ENCODE measurements around the gene BCAS1. TPM values are rescaled to one million over a fixed set of nuclear protein-coding genes. Genes with fewer than 3 reads are reported as not detected.

Gene BCAS1
- total RNA-seq, 4 donors from 2014 or later = 0.97 to 9.3 (median 4.4) TPM

- Histone ChIP-seq H3K4me3 (no peak overlapping the region), H3K36me3 (no peaks in the 10 kb centered on the region), H3K27ac (peak overlapping the region in 2 of 4 donors; percentile 56 to 68), H3K9me3 (no peaks in the 10 kb centered on the region), H3K4me1 (peaks cover 0 to 41% (median 3%) of the 10 kb centered on the region in 3 donors), H3K27me3 (no peaks in the 10 kb centered on the region)
- 61 to 77% methylated on average over 12 to 15 of the region's 15 CpGs for WGBS, 2 donors
- no peak for TF ChIP-seq CTCF (IDR thresholded peaks at IDR 0.05)
- no peak for TF ChIP-seq POLR2A (IDR thresholded peaks at IDR 0.05)
- DNase-seq = no peak
- intact Hi-C loops (cut with DNase I) = no loop called here
Observed at GRCh38 chr20:54115172-54115854, 44.9 kb upstream of the BCAS1 start.

GRCh38 chr20:54114109-54114508 lies 43.7 kb upstream of the BCAS1 start:
- WGBS, 2 donors = 67 to 69% methylated on average over 2 of the region's 2 CpGs
- DNase-seq = no peak
- Histone ChIP-seq H3K36me3 (no peaks in the 10 kb centered on the region), H3K27me3 (no peaks in the 10 kb centered on the region), H3K27ac (no peak overlapping the region), H3K9me3 (no peaks in the 10 kb centered on the region), H3K4me1 (peaks cover 0 to 51% (median 3%) of the 10 kb centered on the region in 3 donors), H3K4me3 (no peak overlapping the region)
- intact Hi-C loops (cut with DNase I) = no loop called here
- TF ChIP-seq CTCF (IDR thresholded peaks at IDR 0.05) (no peak), POLR2A (IDR thresholded peaks at IDR 0.05) (no peak)

DNA sequence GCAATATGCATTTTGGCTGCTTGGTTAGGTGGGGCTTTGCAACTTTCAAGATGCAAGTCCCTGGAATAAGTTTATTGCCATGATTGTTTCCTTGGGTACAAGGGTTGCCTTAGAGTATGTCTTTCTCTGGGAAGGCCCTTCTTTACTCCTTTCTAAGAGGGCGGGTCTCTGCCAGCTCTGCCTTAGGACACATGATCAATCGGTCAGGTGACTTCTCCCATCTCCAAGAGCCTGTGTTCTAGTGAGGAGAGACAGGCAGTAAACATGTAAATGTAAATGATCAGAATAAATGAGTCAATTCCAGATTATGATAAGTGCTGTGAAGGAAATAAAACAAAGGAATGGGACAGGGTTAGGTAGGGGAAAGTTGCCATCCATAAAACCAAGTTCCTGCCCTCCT lies 43.2 kb upstream of the BCAS1 start:
- no peak for DNase-seq
- Histone ChIP-seq H3K9me3 (no peaks in the 10 kb centered on the region), H3K27ac (no peak overlapping the region), H3K36me3 (no peaks in the 10 kb centered on the region), H3K4me1 (peaks cover 0 to 51% (median 3%) of the 10 kb centered on the region in 3 donors), H3K27me3 (no peaks in the 10 kb centered on the region), H3K4me3 (no peak overlapping the region)
- intact Hi-C loops (cut with DNase I) = no loop called here
- 80 to 83% methylated on average over 2 of the region's 2 CpGs for WGBS, 2 donors
- no peak for TF ChIP-seq POLR2A (IDR thresholded peaks at IDR 0.05)

DNA sequence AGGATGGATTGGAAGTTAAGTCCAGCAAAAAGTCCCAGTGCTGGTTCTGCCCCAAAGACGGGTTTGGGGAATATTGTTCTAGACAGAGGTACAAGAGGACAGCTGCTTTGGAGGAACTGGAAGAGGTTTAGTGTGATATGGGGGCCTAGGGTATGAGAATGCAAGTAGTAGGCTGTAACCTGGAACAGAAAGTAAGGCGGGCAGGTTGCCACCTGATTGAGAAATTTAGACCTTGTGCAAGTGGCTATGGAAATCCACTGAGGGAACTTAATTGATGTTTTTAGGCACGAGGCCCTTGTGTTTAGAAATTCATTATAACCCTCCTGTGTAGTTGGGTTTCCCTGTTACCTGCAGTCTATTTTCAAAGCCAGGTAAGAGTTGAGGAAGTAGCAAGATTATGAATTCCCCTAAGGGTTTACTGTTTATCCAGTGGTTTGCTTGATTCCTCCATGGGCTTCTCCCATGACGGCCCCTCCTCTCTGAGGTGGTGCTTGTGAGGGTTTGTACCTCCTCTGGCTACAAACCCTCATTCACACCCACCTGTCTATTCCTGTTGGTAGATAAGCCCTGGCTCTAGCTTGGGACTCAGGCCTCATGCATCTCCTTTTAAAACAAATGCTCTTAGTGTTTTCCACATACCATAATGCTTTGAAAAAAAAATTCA lies 42.0 kb upstream of the BCAS1 start:
- no peak for DNase-seq
- H3K9me3 ChIP-seq = no peaks in the 10 kb centered on the region
- 46 to 66% methylated on average over 4 of the region's 4 CpGs for WGBS, 2 donors
- H3K27ac ChIP-seq = peak overlapping the region; percentile 44 to 65 (median 64)
- peaks cover 0 to 59% (median 7%) of the 10 kb centered on the region in 3 donors for H3K4me1 ChIP-seq
- intact Hi-C loops (cut with DNase I) = no loop called here
- H3K27me3 ChIP-seq = no peaks in the 10 kb centered on the region
- no peak overlapping the region for H3K4me3 ChIP-seq
- TF ChIP-seq POLR2A (IDR thresholded peaks at IDR 0.05) (no peak), CTCF (IDR thresholded peaks at IDR 0.05) (no peak)
- no peaks in the 10 kb centered on the region for H3K36me3 ChIP-seq

DNA sequence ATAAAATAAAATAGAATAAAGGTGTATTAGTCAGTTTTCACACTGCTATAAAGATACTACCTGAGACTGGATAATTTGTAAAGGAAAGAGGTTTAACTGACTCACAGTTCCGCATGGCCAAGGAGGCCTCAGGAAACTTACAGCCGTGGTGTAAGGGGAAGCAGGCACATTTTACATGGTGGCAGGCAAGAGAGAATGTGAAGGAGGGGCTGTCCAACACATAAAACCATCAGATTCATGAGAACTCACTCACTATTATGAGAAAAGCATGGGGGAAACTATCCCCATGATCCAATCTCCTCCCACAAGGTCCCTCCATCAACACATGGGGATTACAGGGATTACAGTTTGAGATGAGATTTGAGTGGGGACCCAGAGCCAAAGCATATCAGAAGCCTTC lies 41.1 kb upstream of the BCAS1 start:
- no peak for DNase-seq
- Histone ChIP-seq H3K36me3 (no peaks in the 10 kb centered on the region), H3K27me3 (no peaks in the 10 kb centered on the region), H3K4me3 (no peak overlapping the region), H3K4me1 (peaks cover 0 to 68% (median 7%) of the 10 kb centered on the region in 3 donors), H3K9me3 (no peaks in the 10 kb centered on the region), H3K27ac (peak overlapping the region in 3 of 4 donors; percentile 44 to 65 (median 62))
- intact Hi-C loops (cut with DNase I) = no loop called here
- WGBS, 2 donors = 83 to 94% methylated on average over 2 of the region's 2 CpGs
- TF ChIP-seq POLR2A (IDR thresholded peaks at IDR 0.05) = no peak
- TF ChIP-seq CTCF (IDR thresholded peaks at IDR 0.05) = no peak
